ENCODE measurements around the gene ANKMY2. TPM values are rescaled to one million over a fixed set of nuclear protein-coding genes. Genes with fewer than 3 reads are reported as not detected.

ANKMY2 gene
- total and polyA plus RNA-seq, 9 donors = 9.9 to 26.5 (median 21.7) TPM

DNA sequence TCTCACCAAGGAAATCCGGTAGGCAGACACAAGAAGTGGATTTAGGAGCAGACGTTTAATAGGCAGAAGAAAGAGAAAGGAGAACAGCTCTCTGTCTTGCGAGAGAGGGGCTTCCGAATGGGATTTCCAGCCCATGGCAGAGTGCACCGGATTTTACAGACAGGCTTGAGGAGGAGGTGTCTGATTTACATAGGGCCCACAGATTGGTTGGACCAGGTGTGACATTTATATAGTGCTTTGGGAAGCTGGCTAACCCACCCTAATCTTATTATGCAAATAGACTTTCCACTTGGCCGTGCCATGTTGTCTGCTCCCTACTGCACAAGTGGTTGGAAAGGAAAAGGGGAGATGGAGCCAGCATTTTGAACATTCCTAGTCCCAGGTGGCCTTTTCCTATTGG lies 57.8 kb downstream of the ANKMY2 start:
- Histone ChIP-seq H3K27me3 (no peaks in the 10 kb centered on the region), H3K9me3 (no peaks in the 10 kb centered on the region), H3K27ac (no peak overlapping the region), H3K36me3 (no peaks in the 10 kb centered on the region), H3K4me3 (no peak overlapping the region), H3K4me1 (ENCODE audit: insufficient read depth) (no peaks in the 10 kb centered on the region)
- 65 to 70% (median 70%) methylated on average over 6 of the region's 6 CpGs for whole genome bisulfite sequencing, 3 donors
- TF ChIP-seq POLR2A (IDR thresholded peaks at IDR 0.05) = no peak
- TF ChIP-seq, protein P1, sequence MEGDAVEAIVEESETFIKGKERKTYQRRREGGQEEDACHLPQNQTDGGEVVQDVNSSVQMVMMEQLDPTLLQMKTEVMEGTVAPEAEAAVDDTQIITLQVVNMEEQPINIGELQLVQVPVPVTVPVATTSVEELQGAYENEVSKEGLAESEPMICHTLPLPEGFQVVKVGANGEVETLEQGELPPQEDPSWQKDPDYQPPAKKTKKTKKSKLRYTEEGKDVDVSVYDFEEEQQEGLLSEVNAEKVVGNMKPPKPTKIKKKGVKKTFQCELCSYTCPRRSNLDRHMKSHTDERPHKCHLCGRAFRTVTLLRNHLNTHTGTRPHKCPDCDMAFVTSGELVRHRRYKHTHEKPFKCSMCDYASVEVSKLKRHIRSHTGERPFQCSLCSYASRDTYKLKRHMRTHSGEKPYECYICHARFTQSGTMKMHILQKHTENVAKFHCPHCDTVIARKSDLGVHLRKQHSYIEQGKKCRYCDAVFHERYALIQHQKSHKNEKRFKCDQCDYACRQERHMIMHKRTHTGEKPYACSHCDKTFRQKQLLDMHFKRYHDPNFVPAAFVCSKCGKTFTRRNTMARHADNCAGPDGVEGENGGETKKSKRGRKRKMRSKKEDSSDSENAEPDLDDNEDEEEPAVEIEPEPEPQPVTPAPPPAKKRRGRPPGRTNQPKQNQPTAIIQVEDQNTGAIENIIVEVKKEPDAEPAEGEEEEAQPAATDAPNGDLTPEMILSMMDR (IDR thresholded peaks at IDR 0.05) = no peak
- TF ChIP-seq EP300 (IDR thresholded peaks at IDR 0.05) = no peak
- intact Hi-C loops (cut with DNase I) = no loop called here
- no peak for DNase-seq

DNA sequence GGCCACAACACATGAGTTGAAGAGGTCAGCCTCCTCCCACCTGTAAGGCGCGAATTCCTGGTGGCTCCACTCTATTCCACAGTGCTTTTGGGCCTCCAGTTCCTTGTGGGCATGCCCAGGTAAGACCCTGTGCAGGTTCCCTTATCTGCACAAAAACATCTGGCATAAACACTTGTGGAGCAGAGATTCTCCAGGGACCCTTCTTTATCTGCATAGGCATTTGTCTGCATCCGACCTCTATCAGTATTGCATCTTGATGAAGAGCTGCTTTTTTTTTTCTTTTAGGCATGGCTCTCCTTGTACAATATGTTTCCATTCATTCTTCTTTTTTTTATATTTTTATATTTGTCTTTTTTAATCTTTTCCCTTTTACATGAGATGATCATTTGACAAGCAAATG lies 58.4 kb downstream of the ANKMY2 start:
- Histone ChIP-seq H3K27me3 (no peaks in the 10 kb centered on the region), H3K9me3 (no peaks in the 10 kb centered on the region), H3K36me3 (no peaks in the 10 kb centered on the region), H3K4me1 (ENCODE audit: insufficient read depth) (no peaks in the 10 kb centered on the region), H3K4me3 (no peak overlapping the region), H3K27ac (no peak overlapping the region)
- intact Hi-C loops (cut with DNase I) = no loop called here
- WGBS, 3 donors = 74 to 81% (median 75%) methylated on average over 3 of the region's 3 CpGs
- DNase-seq = no peak
- TF ChIP-seq POLR2A (IDR thresholded peaks at IDR 0.05) (no peak), EP300 (IDR thresholded peaks at IDR 0.05) (no peak)

DNA sequence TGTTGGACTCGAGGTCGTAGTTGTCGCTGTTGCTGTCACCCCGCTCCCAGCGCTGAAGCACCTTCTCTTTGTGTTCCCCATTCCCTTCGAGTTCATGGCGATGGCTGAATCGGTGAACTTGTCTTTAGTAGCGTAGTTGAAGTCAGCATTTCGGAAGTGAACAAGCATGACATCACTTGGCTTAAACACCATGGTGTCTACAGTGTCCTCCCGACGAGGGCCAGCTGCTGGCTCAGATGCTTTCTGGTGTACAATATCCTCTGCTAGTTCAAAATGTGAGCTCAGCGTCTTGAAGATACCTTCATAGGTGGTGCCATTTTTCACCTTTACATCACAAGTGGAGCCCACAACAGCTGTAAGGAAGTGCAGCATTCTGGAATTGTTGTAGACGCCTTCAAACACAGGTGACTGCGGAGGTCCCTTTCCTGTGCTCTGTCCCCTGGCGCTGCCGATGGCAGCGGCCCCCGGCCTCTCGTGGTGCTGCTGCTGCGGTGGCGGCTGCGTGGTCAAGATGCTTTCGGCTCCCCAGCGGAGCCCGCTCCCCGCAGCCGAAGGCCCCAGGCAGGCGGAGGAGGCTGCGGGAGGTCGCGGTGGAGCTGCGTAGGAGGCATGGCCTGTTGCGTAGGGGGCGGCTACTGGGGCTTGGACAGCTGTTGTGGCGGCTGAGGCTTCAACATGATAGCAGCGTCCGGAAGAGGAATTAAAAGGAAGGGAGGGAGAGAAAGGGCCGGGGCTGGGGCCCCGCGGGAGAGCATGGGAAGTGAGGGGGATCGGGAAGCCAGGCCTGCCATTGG lies 59.3 kb downstream of the ANKMY2 start:
- H3K4me1 ChIP-seq (ENCODE audit: insufficient read depth) = no peaks in the 10 kb centered on the region
- H3K4me3 ChIP-seq = no peak overlapping the region

DNA sequence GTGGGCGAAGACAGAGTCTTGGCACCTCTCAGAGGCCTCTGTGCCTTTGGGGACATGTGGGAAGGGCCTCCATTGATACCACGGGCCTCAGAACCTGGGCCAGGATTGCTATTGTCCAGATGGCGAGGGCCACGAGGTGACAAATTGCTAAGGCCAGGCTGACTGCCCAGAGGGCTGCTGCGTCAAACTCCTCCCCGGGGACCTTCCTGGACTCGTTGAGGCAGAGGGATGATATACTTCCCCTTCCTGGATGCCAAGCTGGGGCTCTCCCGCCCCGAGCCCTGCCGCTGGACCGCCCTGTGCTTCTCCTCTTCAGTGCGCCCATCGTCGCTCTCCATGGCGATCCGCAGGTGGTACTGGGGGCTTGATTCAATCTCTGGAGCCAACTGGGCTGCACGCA lies 60.0 kb downstream of the ANKMY2 start:
- no peak for DNase-seq
- Histone ChIP-seq H3K4me1 (ENCODE audit: insufficient read depth) (no peaks in the 10 kb centered on the region), H3K36me3 (no peaks in the 10 kb centered on the region), H3K27ac (no peak overlapping the region), H3K9me3 (no peaks in the 10 kb centered on the region), H3K4me3 (no peak overlapping the region), H3K27me3 (no peaks in the 10 kb centered on the region)
- 95 to 96% (median 95%) methylated on average over 17 of the region's 17 CpGs for WGBS, 3 donors
- intact Hi-C loops (cut with DNase I) = no loop called here
- TF ChIP-seq POLR2A (IDR thresholded peaks at IDR 0.05) (no peak), EP300 (IDR thresholded peaks at IDR 0.05) (no peak)
- TF ChIP-seq, protein P1 (IDR thresholded peaks at IDR 0.05) = no peak

More for the DNA sequence above, 59.3 kb downstream of the ANKMY2 start:
- no peak overlapping the region for H3K27ac ChIP-seq
- intact Hi-C loops (cut with DNase I) = no loop called here
- H3K36me3 ChIP-seq = no peaks in the 10 kb centered on the region
- no peaks in the 10 kb centered on the region for H3K27me3 ChIP-seq
- no peak for DNase-seq
- WGBS, 3 donors = 65 to 84% (median 72%) methylated on average over 42 of the region's 42 CpGs
- no peaks in the 10 kb centered on the region for H3K9me3 ChIP-seq
- TF ChIP-seq POLR2A (IDR thresholded peaks at IDR 0.05) = no peak
- no peak for TF ChIP-seq EP300 (IDR thresholded peaks at IDR 0.05)
- TF ChIP-seq, protein P1 (IDR thresholded peaks at IDR 0.05) = no peak

DNA sequence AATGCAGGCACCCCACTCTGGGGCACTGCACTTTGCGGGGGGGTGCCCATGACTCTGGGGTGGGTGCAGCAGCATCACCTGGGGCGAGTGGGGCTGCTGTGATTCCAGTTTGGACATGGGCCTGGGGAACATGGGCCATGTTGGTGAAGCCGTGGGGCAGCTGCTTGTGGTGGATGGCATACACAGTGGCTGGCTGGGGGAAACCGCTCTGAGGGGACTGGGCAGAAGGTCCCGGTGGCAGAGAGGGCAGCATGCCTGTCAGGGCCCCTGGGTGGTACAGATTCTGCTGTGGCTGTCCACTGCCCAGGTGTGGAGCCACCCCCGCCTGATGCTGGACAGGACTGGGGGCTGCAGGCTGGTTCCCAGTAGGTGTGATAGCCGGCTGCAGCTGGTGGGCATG lies 61.7 kb downstream of the ANKMY2 start:
- H3K4me3 ChIP-seq = no peak overlapping the region

More for the DNA sequence above, 61.7 kb downstream of the ANKMY2 start:
- TF ChIP-seq EP300 (IDR thresholded peaks at IDR 0.05) (no peak), POLR2A (IDR thresholded peaks at IDR 0.05) (no peak)
- TF ChIP-seq, protein P1 (IDR thresholded peaks at IDR 0.05) = no peak
- 95 to 97% (median 97%) methylated on average over 6 to 7 of the region's 7 CpGs for WGBS, 3 donors
- Histone ChIP-seq H3K36me3 (no peaks in the 10 kb centered on the region), H3K4me1 (ENCODE audit: insufficient read depth) (no peaks in the 10 kb centered on the region), H3K27me3 (no peaks in the 10 kb centered on the region), H3K9me3 (no peaks in the 10 kb centered on the region), H3K27ac (no peak overlapping the region)
- no peak for DNase-seq
- intact Hi-C loops (cut with DNase I) = no loop called here

All from ovary (tissue), 9 donors.